Ishikawa (cell line): Measurements from ENCODE around the gene PRKCQ.

Experiments
- CEBPB ChIP-seq: IDR thresholded peaks from 2 replicates; pipeline ENCODE4 v1.6.1; 2012
- CREB1 ChIP-seq: IDR thresholded peaks from 2 replicates; pipeline ENCODE4 v1.6.1; 2012; ENCODE audit warnings: low read depth
- EGR1 ChIP-seq: IDR thresholded peaks from 2 replicates; pipeline ENCODE4 v1.6.1; 2012
- EP300 ChIP-seq: IDR thresholded peaks from 2 replicates; pipeline ENCODE4 v1.6.1; 2012; ENCODE audit warnings: borderline replicate concordance
- FOXM1 ChIP-seq: IDR thresholded peaks from 2 replicates; pipeline ENCODE4 v1.6.1; 2012; ENCODE audit warnings: low read depth, borderline replicate concordance
- MAX ChIP-seq: IDR thresholded peaks from 2 replicates; pipeline ENCODE4 v1.6.1; 2012
- NFIC ChIP-seq: IDR thresholded peaks from 2 replicates; pipeline ENCODE4 v1.6.1; 2012
- RAD21 ChIP-seq: IDR thresholded peaks from 2 replicates; pipeline ENCODE4 v1.6.1; 2012; ENCODE audit warnings: low read depth
- REST ChIP-seq: IDR thresholded peaks from 2 replicates; pipeline ENCODE4 v1.6.1; 2012; ENCODE audit warnings: low read depth, mild to moderate bottlenecking
- TAF1 ChIP-seq: IDR thresholded peaks from 2 replicates; pipeline ENCODE4 v1.6.1; 2012; ENCODE audit warnings: low read depth, mild to moderate bottlenecking
- TCF12 ChIP-seq: IDR thresholded peaks from 2 replicates; pipeline ENCODE4 v1.6.1; 2012; ENCODE audit warnings: low read depth
- TEAD4 ChIP-seq: IDR thresholded peaks from 2 replicates; pipeline ENCODE4 v1.6.1; 2012
- USF1 ChIP-seq: IDR thresholded peaks from 2 replicates; pipeline ENCODE4 v1.6.1; 2012
- YY1 ChIP-seq: IDR thresholded peaks from 2 replicates; pipeline ENCODE4 v1.6.1; 2012; ENCODE audit warnings: low read depth
- ZBTB7A ChIP-seq: IDR thresholded peaks from 2 replicates; pipeline ENCODE4 v1.6.1; 2012; ENCODE audit warnings: low read depth

PRKCQ gene

GRCh38 chr10:6394084-6394483 is 186.0 kb downstream of the PRKCQ start:
- no peak for TF ChIP-seq NFIC
- no peak for TF ChIP-seq FOXM1
- no peak for TF ChIP-seq RAD21
- no peak for TF ChIP-seq YY1
- no peak for TF ChIP-seq CEBPB
- no peak for TF ChIP-seq MAX
- TF ChIP-seq TEAD4, result no peak
- no peak for TF ChIP-seq USF1
- no peak for TF ChIP-seq EGR1
- TF ChIP-seq CREB1, result no peak
- TF ChIP-seq TCF12, result no peak
- TF ChIP-seq TAF1, result no peak
- no peak for TF ChIP-seq EP300

GRCh38 chr10:6393168-6393567 is 186.9 kb downstream of the PRKCQ start:
- TF ChIP-seq EGR1 (no peak), USF1 (no peak), REST (no peak), TEAD4 (no peak), MAX (no peak), FOXM1 (no peak), TAF1 (no peak), NFIC (no peak), ZBTB7A (no peak), EP300 (no peak), CEBPB (no peak), RAD21 (no peak), YY1 (no peak), TCF12 (no peak), CREB1 (no peak)

GRCh38 chr10:6390213-6390845 is 189.7 kb downstream of the PRKCQ start:
- no peak for TF ChIP-seq CEBPB
- TF ChIP-seq RAD21, result no peak
- TF ChIP-seq YY1, result no peak
- TF ChIP-seq MAX, result no peak
- TF ChIP-seq TCF12, result no peak
- TF ChIP-seq CREB1, result no peak
- TF ChIP-seq ZBTB7A, result no peak
- no peak for TF ChIP-seq REST
- no peak for TF ChIP-seq NFIC
- TF ChIP-seq USF1, result no peak
- TF ChIP-seq EGR1, result no peak
- TF ChIP-seq FOXM1, result no peak
- no peak for TF ChIP-seq EP300
- no peak for TF ChIP-seq TEAD4
- no peak for TF ChIP-seq TAF1

- no peak for TF ChIP-seq FOXM1
- TF ChIP-seq TEAD4, result no peak
- no peak for TF ChIP-seq YY1
- TF ChIP-seq CREB1, result no peak
- TF ChIP-seq USF1, result no peak
- TF ChIP-seq NFIC, result no peak
- no peak for TF ChIP-seq RAD21
- no peak for TF ChIP-seq ZBTB7A
- TF ChIP-seq TCF12, result no peak
Measured at GRCh38 chr10:6388261-6388893, 191.7 kb downstream of the PRKCQ start.
